GM21528 (cell line): ENCODE data around the gene LRRC47.

Experiments used
- ATAC-seq: cut with Tn5 transposase; IDR thresholded peaks from one replicate; pipeline ENCODE4 v1.9.1; 2021; ENCODE audit warnings: mild to moderate bottlenecking, moderate library complexity; ENCODE audit not compliant: unreplicated experiment, low FRiP score

Gene LRRC47

GRCh38 chr1:3796215-3797061 is at the start of gene LRRC47:
Gene LRRC47 (minus strand): TSS chr1:3796498. CDS start chr1:3796476, 22 bp downstream.
- ATAC-seq = peak; percentile 98

GRCh38 chr1:3842912-3843311 is 46.6 kb upstream of the LRRC47 start:
- ATAC-seq = no peak

- ATAC-seq = no peak
Measured at GRCh38 chr1:3841491-3841890, 45.2 kb upstream of the LRRC47 start.

GRCh38 chr1:3838788-3839187 is 42.5 kb upstream of the LRRC47 start:
- ATAC-seq = no peak

GRCh38 chr1:3837685-3838084 is 41.4 kb upstream of the LRRC47 start:
- no peak for ATAC-seq

- no peak for ATAC-seq
Measured at GRCh38 chr1:3837200-3837599, 40.9 kb upstream of the LRRC47 start.

- no peak for ATAC-seq
Measured at GRCh38 chr1:3836421-3836820, 40.1 kb upstream of the LRRC47 start.

GRCh38 chr1:3834701-3835100 is 38.4 kb upstream of the LRRC47 start:
- ATAC-seq = no peak

GRCh38 chr1:3831689-3832088 is 35.4 kb upstream of the LRRC47 start:
- ATAC-seq = no peak

- ATAC-seq = no peak
Measured at GRCh38 chr1:3828391-3828790, 32.1 kb upstream of the LRRC47 start.

GRCh38 chr1:3827813-3828307 is 31.6 kb upstream of the LRRC47 start:
- no peak for ATAC-seq

GRCh38 chr1:3825356-3825755 is 29.1 kb upstream of the LRRC47 start:
- no peak for ATAC-seq

- ATAC-seq = no peak
Measured at GRCh38 chr1:3824650-3825049, 28.4 kb upstream of the LRRC47 start.

GRCh38 chr1:3822421-3822820 is 26.1 kb upstream of the LRRC47 start:
- no peak for ATAC-seq

- no peak for ATAC-seq
Measured at GRCh38 chr1:3821908-3822307, 25.6 kb upstream of the LRRC47 start.

- no peak for ATAC-seq
Measured at GRCh38 chr1:3821447-3821846, 25.1 kb upstream of the LRRC47 start.

GRCh38 chr1:3821004-3821403 is 24.7 kb upstream of the LRRC47 start:
- ATAC-seq = no peak

GRCh38 chr1:3820316-3820715 is 24.0 kb upstream of the LRRC47 start:
- ATAC-seq = no peak

GRCh38 chr1:3819771-3820200 is 23.5 kb upstream of the LRRC47 start:
- ATAC-seq = no peak

- no peak for ATAC-seq
Measured at GRCh38 chr1:3817821-3818597, 21.7 kb upstream of the LRRC47 start.

- ATAC-seq = no peak
Measured at GRCh38 chr1:3817138-3817740, 20.9 kb upstream of the LRRC47 start.
